Keratinocyte (primary cell): ENCODE data around the gene FAM170B. TPM values are rescaled to one million over a fixed set of nuclear protein-coding genes. Genes with fewer than 3 reads are reported as not detected.

ENCODE experiments used
- DNase-seq: peaks from one replicate; pipeline ENCODE4 v3.0.0-alpha.2; 2011; ENCODE audit warnings: low read depth, missing footprints, low spot score
- FAIRE-seq: peaks from 2 replicates; lab custom pipeline; 2011; peaks lifted over from hg19 to GRCh38; lab: Jason Lieb, UNC
- H2AFZ ChIP-seq: 2 replicates; pipeline ENCODE4 v1.6.0; 2012; ENCODE audit warnings: low read length, control low read depth, inconsistent platforms; ENCODE audit not compliant: control insufficient read depth
- H3K27ac ChIP-seq: 2 replicates; pipeline ENCODE4 v1.5.1; 2011; ENCODE audit warnings: low read length; ENCODE audit not compliant: control insufficient read depth, insufficient read depth
- H3K27me3 ChIP-seq: 3 replicates; pipeline ENCODE4 v1.6.0; 2011; ENCODE audit warnings: low read length; ENCODE audit not compliant: control insufficient read depth, insufficient read depth; ENCODE audit errors: extremely low read depth
- H3K36me3 ChIP-seq, 2 experiments: 2 replicates in 1 of 2; 3 replicates in 1 of 2; pipeline ENCODE4 v1.5.1; 2011; ENCODE audit warnings: low read length in 2 of 2, mild to moderate bottlenecking in 1 of 2; ENCODE audit not compliant: control insufficient read depth in 2 of 2, insufficient read depth in 2 of 2; ENCODE audit errors: extremely low read depth in 1 of 2
- H3K4me1 ChIP-seq: 3 replicates; pipeline ENCODE4 v1.5.1; 2011; ENCODE audit warnings: low read length; ENCODE audit not compliant: control insufficient read depth, insufficient read depth; ENCODE audit errors: extremely low read depth
- H3K4me2 ChIP-seq: 3 replicates; pipeline ENCODE4 v1.6.0; 2011; ENCODE audit warnings: low read depth, low read length; ENCODE audit not compliant: control insufficient read depth, insufficient read depth; ENCODE audit errors: extremely low read depth
- H3K4me3 ChIP-seq, 3 experiments: fragments of 200-600 bp in 1 of 3; sonication (generic) in 1 of 3; 2 replicates in 2 of 3; 3 replicates in 1 of 3; pipeline ENCODE4 v1.5.1; 2011 to 2016; ENCODE audit warnings: low read length in 3 of 3, mild to moderate bottlenecking in 3 of 3, control low read depth in 2 of 3, inconsistent platforms in 1 of 3, low read depth in 1 of 3, mixed read lengths in 1 of 3, mixed run types in 1 of 3, moderate library complexity in 1 of 3; ENCODE audit not compliant: control insufficient read depth in 2 of 3, insufficient read depth in 2 of 3; ENCODE audit errors: extremely low read depth in 1 of 3
- H3K79me2 ChIP-seq: 2 replicates; pipeline ENCODE4 v1.6.0; 2012; ENCODE audit warnings: low read length; ENCODE audit not compliant: control insufficient read depth, insufficient read depth
- H3K9ac ChIP-seq: 3 replicates; pipeline ENCODE4 v1.6.0; 2011; ENCODE audit warnings: low read length; ENCODE audit not compliant: control insufficient read depth, insufficient read depth; ENCODE audit errors: extremely low read depth
- H3K9me1 ChIP-seq: 3 replicates; pipeline ENCODE4 v1.6.0; 2011; ENCODE audit warnings: low read length; ENCODE audit not compliant: control insufficient read depth, insufficient read depth; ENCODE audit errors: extremely low read depth
- H3K9me3 ChIP-seq: 2 replicates; pipeline ENCODE4 v1.5.1; 2012; ENCODE audit warnings: low read depth, low read length; ENCODE audit not compliant: control insufficient read depth
- H4K20me1 ChIP-seq: 3 replicates; pipeline ENCODE4 v1.6.0; 2011; ENCODE audit warnings: low read length; ENCODE audit not compliant: control insufficient read depth, insufficient read depth; ENCODE audit errors: extremely low read depth
- EZH2 ChIP-seq: IDR thresholded peaks from one replicate; pipeline ENCODE4 v1.6.1; 2012; ENCODE audit warnings: inconsistent platforms, mild to moderate bottlenecking, low read length, moderate library complexity
- dilution Hi-C: fragments of 300-500 bp; cut with MboI; formaldehyde crosslinking; loops from one replicate; pipeline ENCODE4 v1.7.0; 2020; ENCODE audit warnings: low sequenced_read_pairs; ENCODE audit not compliant: extremely low pct_ligation_motif_present
- polyA plus RNA-seq, 5 experiments: library from polyadenylated mRNA; depleted of rRNA in 3 of 5; stranded (reverse) in 3 of 5; stranded (forward) in 1 of 5; unstranded in 1 of 5; fragments of >200 nt; gene quantifications; 1 replicate in 1 of 5; 2 replicates in 3 of 5; 3 replicates in 1 of 5; pipeline versions ENCODE4 v1.2.1 to v1.2.3, GENCODE V29; 2011 to 2012; ENCODE audit warnings: missing spikeins in 2 of 5, low read depth in 1 of 5, low replicate concordance in 1 of 5
- TF ChIP-seq, protein P1 (sequence below), 3 experiments: IDR thresholded peaks in 1 of 3; conservative IDR thresholded peaks in 1 of 3; optimal IDR thresholded peaks in 1 of 3; 2 replicates in 2 of 3; 3 replicates in 1 of 3; pipeline versions ENCODE3 to v1.5.1; 2011; ENCODE audit warnings: low read length in 3 of 3, mild to moderate bottlenecking in 3 of 3, moderate library complexity in 2 of 3, control low read depth in 1 of 3, inconsistent platforms in 1 of 3; ENCODE audit not compliant: insufficient read depth in 2 of 3; ENCODE audit errors: extremely low read depth in 1 of 3

Gene FAM170B
- polyA plus RNA-seq, 1 donor (not counting 4 experiments of a cell fraction or from before 2014, with no cell fraction given), result not detected

DNA sequence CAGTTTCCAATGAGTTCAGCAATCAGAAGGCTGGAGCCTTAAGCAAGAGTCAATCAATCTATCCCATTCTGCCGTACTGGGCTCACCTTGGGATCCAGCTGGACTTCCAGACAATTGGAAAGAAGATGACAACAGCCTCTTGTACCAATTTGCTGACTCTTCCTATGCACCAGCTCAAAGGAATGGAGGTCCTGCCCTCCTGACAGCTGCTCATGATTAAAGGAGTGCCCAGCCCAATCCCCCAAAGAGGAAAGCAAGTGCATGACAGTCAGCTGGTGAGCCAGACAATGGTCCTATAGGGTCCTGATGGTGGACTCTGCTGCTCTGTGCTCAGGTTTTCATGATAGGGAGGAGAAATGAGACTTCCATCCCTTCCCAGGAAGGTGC is 43.6 kb downstream of the FAM170B start:
- H3K4me2 ChIP-seq, result no peak overlapping the region
- no peak for DNase-seq
- no peak overlapping the region for H2AFZ ChIP-seq
- no peaks in the 10 kb centered on the region for H3K79me2 ChIP-seq
- dilution Hi-C loops, result no loop called here
- no peak for FAIRE-seq
- H3K9me1 ChIP-seq, result no peaks in the 10 kb centered on the region
- H3K4me3 ChIP-seq, result no peak overlapping the region
- H3K9me3 ChIP-seq, result no peaks in the 10 kb centered on the region
- H3K27ac ChIP-seq, result no peak overlapping the region
- no peaks in the 10 kb centered on the region for H4K20me1 ChIP-seq
- no peaks in the 10 kb centered on the region for H3K4me1 ChIP-seq
- peaks cover 4% of the 10 kb centered on the region for H3K27me3 ChIP-seq
- no peaks in the 10 kb centered on the region for H3K36me3 ChIP-seq
- H3K9ac ChIP-seq, result no peak overlapping the region
- no peak for TF ChIP-seq EZH2
- TF ChIP-seq, protein P1, sequence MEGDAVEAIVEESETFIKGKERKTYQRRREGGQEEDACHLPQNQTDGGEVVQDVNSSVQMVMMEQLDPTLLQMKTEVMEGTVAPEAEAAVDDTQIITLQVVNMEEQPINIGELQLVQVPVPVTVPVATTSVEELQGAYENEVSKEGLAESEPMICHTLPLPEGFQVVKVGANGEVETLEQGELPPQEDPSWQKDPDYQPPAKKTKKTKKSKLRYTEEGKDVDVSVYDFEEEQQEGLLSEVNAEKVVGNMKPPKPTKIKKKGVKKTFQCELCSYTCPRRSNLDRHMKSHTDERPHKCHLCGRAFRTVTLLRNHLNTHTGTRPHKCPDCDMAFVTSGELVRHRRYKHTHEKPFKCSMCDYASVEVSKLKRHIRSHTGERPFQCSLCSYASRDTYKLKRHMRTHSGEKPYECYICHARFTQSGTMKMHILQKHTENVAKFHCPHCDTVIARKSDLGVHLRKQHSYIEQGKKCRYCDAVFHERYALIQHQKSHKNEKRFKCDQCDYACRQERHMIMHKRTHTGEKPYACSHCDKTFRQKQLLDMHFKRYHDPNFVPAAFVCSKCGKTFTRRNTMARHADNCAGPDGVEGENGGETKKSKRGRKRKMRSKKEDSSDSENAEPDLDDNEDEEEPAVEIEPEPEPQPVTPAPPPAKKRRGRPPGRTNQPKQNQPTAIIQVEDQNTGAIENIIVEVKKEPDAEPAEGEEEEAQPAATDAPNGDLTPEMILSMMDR (optimal IDR thresholded peaks at IDR 0.05 in 1 of 3, IDR thresholded peaks at IDR 0.05 in 1 of 3, conservative IDR thresholded peaks at IDR 0.05 in 1 of 3; ENCODE audit: extremely low read depth in 1 of 3, insufficient read depth in 2 of 3, low read length in 3 of 3), result no peak

DNA sequence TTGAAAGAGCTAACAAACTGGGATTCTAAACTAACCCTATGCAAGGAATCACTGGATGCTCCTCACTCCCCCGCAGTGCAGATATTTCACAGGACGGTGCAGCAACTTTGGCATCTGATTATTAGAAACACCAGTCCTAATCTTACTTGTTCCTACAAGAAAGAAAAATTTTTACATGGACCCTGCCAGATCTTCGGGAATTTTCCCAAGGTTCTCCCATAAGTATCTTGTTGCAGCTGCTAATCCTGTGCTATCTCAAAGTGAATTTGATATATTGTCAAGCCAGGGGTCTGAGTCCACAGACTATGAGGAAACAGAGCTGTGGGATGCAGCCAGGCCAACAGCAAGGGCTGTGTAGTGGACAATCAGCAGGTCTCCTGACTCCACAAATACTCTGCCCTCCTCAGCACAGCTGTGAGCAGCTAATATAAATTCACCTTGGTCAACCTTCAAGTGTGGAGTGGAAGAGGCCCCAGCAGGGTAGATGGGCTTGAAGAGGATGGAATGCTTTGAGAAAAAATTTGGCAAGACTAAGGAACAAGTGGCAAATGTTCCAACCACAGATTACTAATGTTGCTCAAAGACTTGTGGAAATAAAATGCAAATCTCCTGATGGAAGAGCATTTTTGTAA is 44.1 kb downstream of the FAM170B start:
- no peaks in the 10 kb centered on the region for H3K9me3 ChIP-seq
- no peak overlapping the region for H2AFZ ChIP-seq
- H3K4me2 ChIP-seq, result no peak overlapping the region
- H3K9me1 ChIP-seq, result no peaks in the 10 kb centered on the region
- no peaks in the 10 kb centered on the region for H4K20me1 ChIP-seq
- no peak for TF ChIP-seq EZH2
- TF ChIP-seq, protein P1 (optimal IDR thresholded peaks at IDR 0.05 in 1 of 3, IDR thresholded peaks at IDR 0.05 in 1 of 3, conservative IDR thresholded peaks at IDR 0.05 in 1 of 3; ENCODE audit: extremely low read depth in 1 of 3, insufficient read depth in 2 of 3, low read length in 3 of 3), result no peak
- no peak overlapping the region for H3K27ac ChIP-seq
- no peak for DNase-seq
- H3K27me3 ChIP-seq, result peaks cover 4% of the 10 kb centered on the region
- FAIRE-seq, result no peak
- no peak overlapping the region for H3K9ac ChIP-seq
- H3K36me3 ChIP-seq, result no peaks in the 10 kb centered on the region
- H3K4me3 ChIP-seq, result no peak overlapping the region
- dilution Hi-C loops, result no loop called here
- no peaks in the 10 kb centered on the region for H3K79me2 ChIP-seq
- H3K4me1 ChIP-seq, result no peaks in the 10 kb centered on the region
